Neural progenitor cell (in vitro differentiated cells): ENCODE results near the gene ARHGAP28.

Experiments used
- EZH2 ChIP-seq: fragments of 200-600 bp; sonication (generic); IDR thresholded peaks from 2 replicates; pipeline ENCODE4 v1.6.1; 2017; ENCODE audit warnings: antibody characterized with exemption, mild to moderate bottlenecking, moderate library complexity
- EZH2phosphoT487 ChIP-seq: fragments of 200-600 bp; sonication (generic); IDR thresholded peaks from 2 replicates; pipeline ENCODE4 v1.6.1; 2017; ENCODE audit warnings: antibody characterized with exemption
- TF ChIP-seq, protein P1 (sequence below): fragments of 200-600 bp; sonication (generic); IDR thresholded peaks from 2 replicates; pipeline ENCODE4 v1.5.1; 2017; ENCODE audit warnings: antibody characterized with exemption, mild to moderate bottlenecking

DNA sequence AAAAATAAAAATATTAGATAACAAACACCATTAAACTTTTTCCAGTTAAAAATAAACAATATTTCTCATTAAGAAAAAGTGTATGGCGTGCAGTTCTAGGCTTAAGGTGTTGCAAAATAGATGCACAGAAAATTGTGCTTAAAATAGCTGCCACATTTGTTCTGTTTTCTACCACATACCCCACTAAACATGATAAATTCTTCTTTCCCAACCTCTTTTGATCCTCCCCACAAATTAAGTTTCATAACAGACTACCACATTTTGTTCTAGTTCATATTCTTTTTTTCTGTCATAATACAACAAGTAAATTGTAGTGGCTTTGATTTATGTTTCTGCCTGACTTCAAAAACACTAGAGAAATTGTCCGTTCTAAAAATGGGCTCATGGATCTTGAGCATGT, 64.5 kb downstream of the ARHGAP28 start:
- TF ChIP-seq, protein P1, sequence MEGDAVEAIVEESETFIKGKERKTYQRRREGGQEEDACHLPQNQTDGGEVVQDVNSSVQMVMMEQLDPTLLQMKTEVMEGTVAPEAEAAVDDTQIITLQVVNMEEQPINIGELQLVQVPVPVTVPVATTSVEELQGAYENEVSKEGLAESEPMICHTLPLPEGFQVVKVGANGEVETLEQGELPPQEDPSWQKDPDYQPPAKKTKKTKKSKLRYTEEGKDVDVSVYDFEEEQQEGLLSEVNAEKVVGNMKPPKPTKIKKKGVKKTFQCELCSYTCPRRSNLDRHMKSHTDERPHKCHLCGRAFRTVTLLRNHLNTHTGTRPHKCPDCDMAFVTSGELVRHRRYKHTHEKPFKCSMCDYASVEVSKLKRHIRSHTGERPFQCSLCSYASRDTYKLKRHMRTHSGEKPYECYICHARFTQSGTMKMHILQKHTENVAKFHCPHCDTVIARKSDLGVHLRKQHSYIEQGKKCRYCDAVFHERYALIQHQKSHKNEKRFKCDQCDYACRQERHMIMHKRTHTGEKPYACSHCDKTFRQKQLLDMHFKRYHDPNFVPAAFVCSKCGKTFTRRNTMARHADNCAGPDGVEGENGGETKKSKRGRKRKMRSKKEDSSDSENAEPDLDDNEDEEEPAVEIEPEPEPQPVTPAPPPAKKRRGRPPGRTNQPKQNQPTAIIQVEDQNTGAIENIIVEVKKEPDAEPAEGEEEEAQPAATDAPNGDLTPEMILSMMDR, result no peak
- TF ChIP-seq EZH2phosphoT487 (no peak), EZH2 (no peak)
